Rectal smooth muscle tissue (tissue), 1 donor: ENCODE measurements around the gene TBC1D23.
"Not testable (repeated sequence)": the region's sequence is repeated elsewhere in the genome, so short reads cannot be mapped to it uniquely, and the experiment has no call there.

Source experiments
- H3K27ac ChIP-seq: one replicate; pipeline ENCODE4 v1.7.0; 2013; ENCODE audit warnings: low read depth, low read length, inconsistent platforms
- H3K27me3 ChIP-seq: one replicate; pipeline ENCODE4 v1.7.0; 2013; ENCODE audit warnings: low read length; ENCODE audit not compliant: control insufficient read depth, insufficient read depth
- H3K36me3 ChIP-seq: one replicate; pipeline ENCODE4 v1.7.0; 2013; ENCODE audit warnings: low read length; ENCODE audit not compliant: control insufficient read depth, insufficient read depth
- H3K4me1 ChIP-seq: one replicate; pipeline ENCODE4 v1.7.0; 2013; ENCODE audit warnings: low read length; ENCODE audit not compliant: control insufficient read depth, insufficient read depth
- H3K4me3 ChIP-seq: one replicate; pipeline ENCODE4 v1.7.0; 2013; ENCODE audit warnings: low read length
- H3K9ac ChIP-seq: one replicate; pipeline ENCODE4 v1.7.0; 2013; ENCODE audit warnings: low read length

TBC1D23 gene

DNA sequence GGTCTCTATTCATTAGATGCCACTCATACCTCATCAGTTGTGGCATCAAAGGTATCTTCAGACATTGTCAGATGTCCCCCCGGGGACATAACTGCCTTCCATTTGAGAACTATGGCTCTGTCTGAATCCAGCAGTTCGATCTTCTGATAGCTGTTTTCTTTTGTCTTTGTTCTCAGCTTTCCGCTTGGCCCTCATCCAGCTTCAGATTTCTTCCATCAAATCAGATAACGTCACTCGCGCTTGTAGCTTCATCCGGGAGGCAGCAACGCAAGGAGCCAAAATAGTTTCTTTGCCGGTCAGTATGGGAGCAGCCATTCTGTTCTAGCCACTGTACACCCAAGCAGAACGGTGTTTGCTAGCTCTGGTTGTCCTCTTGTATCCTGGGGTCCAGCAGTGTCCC lies 78.1 kb downstream of the TBC1D23 start:
- Histone ChIP-seq H3K36me3 (peaks cover 11% of the 10 kb centered on the region), H3K4me1 (no peaks in the 10 kb centered on the region), H3K9ac (no peak overlapping the region), H3K4me3 (no peak overlapping the region), H3K27me3 (no peaks in the 10 kb centered on the region), H3K27ac (no peak overlapping the region)

DNA sequence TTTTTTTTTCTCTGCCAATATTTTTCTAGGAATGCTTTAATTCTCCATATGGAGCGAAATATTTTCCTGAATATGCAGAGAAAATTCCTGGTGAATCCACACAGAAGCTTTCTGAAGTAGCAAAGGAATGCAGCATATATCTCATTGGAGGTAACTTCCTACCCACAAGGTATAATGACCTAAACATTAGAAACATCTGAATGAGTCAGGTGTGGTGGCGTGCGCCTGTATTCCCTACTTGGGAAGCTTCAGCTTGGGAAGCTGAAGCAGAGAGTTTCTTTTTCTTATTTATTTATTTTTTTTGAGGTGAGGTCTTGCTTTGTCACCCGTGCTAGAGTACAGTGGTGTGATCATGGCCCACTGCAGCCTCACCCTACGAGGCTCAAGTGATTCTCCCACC lies 79.0 kb downstream of the TBC1D23 start:
- no peaks in the 10 kb centered on the region for H3K27me3 ChIP-seq
- H3K4me3 ChIP-seq = no peak overlapping the region
- no peak overlapping the region for H3K9ac ChIP-seq
- no peak overlapping the region for H3K27ac ChIP-seq
- H3K36me3 ChIP-seq = peaks cover 15% of the 10 kb centered on the region
- H3K4me1 ChIP-seq = no peaks in the 10 kb centered on the region

DNA sequence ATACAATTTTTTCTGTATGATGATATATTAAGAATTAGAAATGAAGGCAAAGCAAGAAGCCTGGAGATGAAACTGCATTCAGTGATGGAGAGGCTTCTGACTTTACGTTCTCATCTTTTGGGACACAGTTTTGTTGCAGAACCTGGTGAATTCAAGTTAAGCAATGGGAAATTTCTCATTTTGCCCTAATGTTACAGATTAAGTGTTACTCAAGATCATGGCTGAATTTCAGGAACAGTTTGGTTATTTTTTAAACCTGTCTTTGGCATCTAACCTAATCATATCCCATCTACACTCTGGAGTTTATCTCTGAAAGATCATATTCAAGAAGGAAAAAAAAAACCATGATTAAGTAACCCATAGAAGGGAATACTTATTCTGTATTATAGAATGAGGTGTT lies 79.7 kb downstream of the TBC1D23 start:
- H3K36me3 ChIP-seq = peaks cover 15% of the 10 kb centered on the region
- H3K27me3 ChIP-seq = no peaks in the 10 kb centered on the region
- H3K27ac ChIP-seq = no peak overlapping the region

DNA sequence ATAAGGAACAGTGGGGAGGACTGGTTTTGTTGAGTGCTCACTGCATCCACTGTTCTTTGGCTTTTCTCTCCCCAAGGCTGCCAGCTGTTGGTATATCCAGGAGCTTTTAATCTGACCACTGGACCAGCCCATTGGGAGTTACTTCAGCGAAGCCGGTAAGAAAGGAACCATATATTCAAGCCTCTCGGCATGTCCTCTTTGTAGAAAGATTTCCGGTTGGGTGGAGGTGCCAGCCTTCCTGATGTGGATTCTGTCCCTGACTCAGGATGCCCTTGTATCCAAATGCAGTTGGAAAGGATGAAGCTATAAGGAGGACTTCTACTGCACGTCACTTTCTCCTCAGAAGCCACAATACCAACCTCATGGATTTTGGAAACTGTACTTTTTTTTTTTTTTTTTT lies 87.9 kb downstream of the TBC1D23 start:
- Histone ChIP-seq H3K27me3 (no peaks in the 10 kb centered on the region), H3K9ac (no peak overlapping the region), H3K4me3 (no peak overlapping the region), H3K36me3 (peaks cover 28% of the 10 kb centered on the region), H3K4me1 (no peaks in the 10 kb centered on the region), H3K27ac (no peak overlapping the region)

More for the DNA sequence above, 79.7 kb downstream of the TBC1D23 start:
- Histone ChIP-seq H3K9ac (no peak overlapping the region), H3K4me1 (no peaks in the 10 kb centered on the region), H3K4me3 (no peak overlapping the region)

DNA sequence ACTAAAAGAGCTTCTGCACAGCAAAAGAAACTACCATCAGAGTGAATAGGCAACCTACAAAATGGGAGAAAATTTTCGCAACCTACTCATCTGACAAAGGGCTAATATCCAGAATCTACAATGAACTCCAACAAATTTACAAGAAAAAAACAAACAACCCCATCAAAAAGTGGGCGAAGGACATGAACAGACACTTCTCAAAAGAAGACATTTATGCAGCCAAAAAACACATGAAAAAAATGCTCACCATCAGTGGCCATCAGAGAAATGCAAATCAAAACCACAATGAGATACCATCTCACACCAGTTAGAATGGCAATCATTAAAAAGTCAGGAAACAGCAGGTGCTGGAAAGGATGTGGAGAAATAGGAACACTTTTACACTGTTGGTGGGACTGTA lies 91.0 kb downstream of the TBC1D23 start:
- not testable (repeated sequence) for H3K4me1 ChIP-seq, H3K27ac ChIP-seq, H3K27me3 ChIP-seq, H3K9ac ChIP-seq, H3K4me3 ChIP-seq
- peaks cover 31% of the 10 kb centered on the region for H3K36me3 ChIP-seq

DNA sequence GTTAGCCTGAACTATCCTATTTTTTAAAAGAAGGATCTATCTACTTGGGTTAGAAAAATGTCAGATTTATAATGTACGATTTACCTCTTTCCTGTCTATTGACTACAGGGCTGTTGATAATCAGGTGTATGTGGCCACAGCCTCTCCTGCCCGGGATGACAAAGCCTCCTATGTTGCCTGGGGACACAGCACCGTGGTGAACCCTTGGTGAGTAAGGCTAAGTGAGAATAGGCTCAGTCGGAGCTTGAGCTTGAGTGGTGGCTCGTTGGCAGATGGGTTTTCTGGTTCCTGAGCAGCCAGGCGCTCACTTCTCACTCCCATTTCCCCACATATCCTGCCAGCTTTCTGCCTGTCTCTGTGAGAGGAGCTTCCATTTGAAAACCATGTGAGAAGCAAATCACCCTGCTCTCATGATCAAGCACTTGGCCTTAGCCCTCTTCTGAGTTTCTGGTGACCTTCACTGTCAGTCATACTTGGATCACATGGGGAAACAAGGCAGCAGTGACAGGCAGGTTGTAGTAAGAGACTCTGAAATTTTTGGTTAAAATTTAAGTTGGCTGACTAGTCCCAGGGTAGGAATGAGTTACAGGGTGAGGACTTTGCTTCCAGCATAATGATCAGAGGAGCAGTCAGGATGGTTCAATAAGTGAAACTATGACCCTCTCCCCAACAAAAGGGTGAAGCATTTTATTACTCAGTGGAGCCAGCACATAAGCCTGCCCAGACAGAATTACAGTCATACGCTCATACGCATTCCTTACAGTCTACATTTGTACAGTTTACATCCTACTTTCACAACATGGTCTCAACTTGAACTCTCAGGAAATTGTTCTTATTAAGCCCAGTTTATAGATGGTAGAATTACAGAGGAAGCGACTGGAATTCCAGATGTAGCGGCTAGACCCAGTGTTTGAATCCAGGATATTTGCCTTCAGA lies 91.8 kb downstream of the TBC1D23 start:
- Histone ChIP-seq H3K4me3 (no peak overlapping the region), H3K4me1 (no peaks in the 10 kb centered on the region), H3K27me3 (no peaks in the 10 kb centered on the region), H3K27ac (no peak overlapping the region), H3K9ac (no peak overlapping the region), H3K36me3 (peaks cover 31% of the 10 kb centered on the region)

DNA sequence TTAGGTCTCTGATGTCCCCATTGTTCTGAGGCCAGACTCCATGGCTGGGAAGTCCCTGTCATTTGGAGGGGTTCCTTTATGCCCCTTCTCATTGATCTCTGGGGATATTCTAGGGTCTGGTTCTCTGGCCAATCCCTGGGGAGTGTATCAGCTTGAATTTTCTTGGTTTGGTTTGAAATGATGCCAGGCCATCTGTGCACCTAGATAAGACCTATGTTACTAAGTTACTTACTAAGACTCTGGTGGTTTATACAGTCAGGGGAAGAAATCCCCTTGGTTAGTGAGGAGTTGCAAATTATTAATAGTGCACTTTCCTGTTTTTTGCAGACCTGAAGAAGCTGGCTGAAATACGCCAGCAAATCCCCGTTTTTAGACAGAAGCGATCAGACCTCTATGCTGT lies 94.1 kb downstream of the TBC1D23 start:
- Histone ChIP-seq H3K36me3 (peaks cover 27% of the 10 kb centered on the region), H3K4me3 (no peak overlapping the region), H3K9ac (no peak overlapping the region), H3K4me1 (no peaks in the 10 kb centered on the region), H3K27me3 (no peaks in the 10 kb centered on the region), H3K27ac (no peak overlapping the region)

DNA sequence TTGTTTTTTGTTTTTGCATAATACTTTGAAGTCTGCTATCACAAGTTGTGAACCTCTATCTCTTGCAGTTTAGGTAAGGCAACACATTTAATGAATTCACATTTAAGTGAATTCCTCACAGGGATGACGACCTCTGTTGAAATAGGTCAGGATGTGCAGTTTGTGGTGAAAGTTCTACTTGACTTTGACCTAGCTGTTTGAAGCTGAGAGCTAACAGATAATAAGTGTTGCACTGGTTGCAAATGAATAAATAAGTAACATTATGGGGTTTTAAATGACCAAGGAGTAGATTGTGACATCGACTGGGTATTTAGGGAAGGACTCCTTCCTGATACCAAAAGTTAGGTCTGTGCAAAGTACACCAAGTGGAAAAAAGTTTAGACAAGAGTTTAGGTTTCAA lies 97.6 kb downstream of the TBC1D23 start:
- Histone ChIP-seq H3K4me3 (no peak overlapping the region), H3K27ac (no peak overlapping the region), H3K27me3 (no peaks in the 10 kb centered on the region), H3K4me1 (no peaks in the 10 kb centered on the region), H3K9ac (no peak overlapping the region), H3K36me3 (peaks cover 13% of the 10 kb centered on the region)

DNA sequence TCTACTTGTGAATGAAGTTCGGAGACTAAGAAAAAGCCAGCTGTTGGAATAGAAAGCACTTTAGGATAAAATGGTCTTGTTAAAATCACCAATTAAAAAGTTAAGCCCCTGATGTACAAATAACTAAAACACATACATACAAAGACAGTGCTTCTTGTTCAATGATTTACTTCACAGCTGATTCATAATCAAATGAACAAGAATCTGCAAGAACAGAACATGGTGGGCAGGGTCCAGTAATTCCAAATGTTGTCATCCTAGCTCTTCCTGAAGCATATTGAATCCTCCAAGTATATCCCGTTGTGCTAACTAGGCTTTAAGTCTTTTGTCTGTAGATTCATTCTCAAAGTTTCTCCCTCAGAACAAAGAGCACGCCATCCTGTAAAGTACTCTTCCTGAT lies 98.2 kb downstream of the TBC1D23 start:
- no peak overlapping the region for H3K9ac ChIP-seq
- H3K4me1 ChIP-seq = no peaks in the 10 kb centered on the region
- H3K27me3 ChIP-seq = no peaks in the 10 kb centered on the region
- H3K4me3 ChIP-seq = no peak overlapping the region
- H3K36me3 ChIP-seq = peaks cover 13% of the 10 kb centered on the region
- no peak overlapping the region for H3K27ac ChIP-seq

DNA sequence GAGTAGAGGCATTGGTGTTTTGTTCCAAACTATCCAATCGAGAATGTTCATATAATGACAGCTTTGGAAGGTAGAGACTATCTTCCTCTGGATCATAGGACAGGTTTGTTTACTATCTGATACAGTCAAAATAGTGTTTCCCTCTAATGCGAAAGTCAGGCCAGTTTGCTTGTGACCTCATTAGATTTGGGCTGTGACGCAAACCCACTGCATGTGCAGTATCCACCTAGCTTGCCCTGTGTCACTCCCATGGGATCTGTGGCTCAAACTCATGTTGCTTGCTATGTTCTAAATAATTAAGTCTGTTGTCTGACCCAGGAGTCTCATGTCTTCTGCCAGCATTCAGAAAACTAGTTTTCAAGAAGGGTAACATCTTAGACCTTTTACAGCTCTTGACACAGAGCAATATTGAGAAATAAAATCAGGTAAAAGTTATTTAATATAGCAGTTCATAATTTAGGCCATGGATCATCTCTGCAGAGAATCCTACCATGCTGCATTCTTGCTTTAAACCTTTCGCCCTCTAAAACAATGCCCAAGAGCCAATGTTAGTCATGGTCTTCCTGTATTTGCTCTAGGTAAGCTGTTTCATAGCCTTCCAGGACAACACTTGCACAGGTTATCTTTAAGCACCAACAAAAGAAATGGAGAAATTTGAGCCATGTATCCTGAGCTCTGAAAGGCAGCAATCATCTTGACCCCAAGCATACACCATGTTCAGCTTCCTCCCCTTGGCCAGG lies 100.1 kb downstream of the TBC1D23 start:
- no peaks in the 10 kb centered on the region for H3K27me3 ChIP-seq

DNA sequence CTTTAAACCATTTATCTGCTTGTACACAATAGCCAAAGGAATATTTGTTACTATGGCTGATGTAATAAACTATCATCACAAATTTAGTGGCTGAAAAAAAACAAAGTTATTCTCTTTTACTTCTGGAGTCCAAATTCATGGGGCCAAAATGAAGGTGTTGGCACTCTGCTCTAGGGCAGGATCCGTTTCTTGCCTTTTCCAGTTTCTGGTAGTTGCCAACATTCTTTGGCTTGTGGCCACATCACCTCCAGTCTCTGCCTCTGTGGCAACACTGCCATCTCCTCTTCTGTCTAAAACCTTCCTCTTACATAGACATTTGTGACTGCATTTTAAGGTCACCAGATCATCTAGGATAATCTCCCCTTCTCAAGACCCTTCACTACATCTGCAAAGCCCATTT lies 101.1 kb downstream of the TBC1D23 start:
- H3K9ac ChIP-seq = no peak overlapping the region
- H3K27me3 ChIP-seq = no peaks in the 10 kb centered on the region
- peaks cover 9% of the 10 kb centered on the region for H3K36me3 ChIP-seq
- no peaks in the 10 kb centered on the region for H3K4me1 ChIP-seq
- no peak overlapping the region for H3K27ac ChIP-seq
- no peak overlapping the region for H3K4me3 ChIP-seq

More for the DNA sequence above, 100.1 kb downstream of the TBC1D23 start:
- Histone ChIP-seq H3K36me3 (peaks cover 6% of the 10 kb centered on the region), H3K4me1 (no peaks in the 10 kb centered on the region), H3K4me3 (no peak overlapping the region), H3K27ac (no peak overlapping the region), H3K9ac (no peak overlapping the region)

DNA sequence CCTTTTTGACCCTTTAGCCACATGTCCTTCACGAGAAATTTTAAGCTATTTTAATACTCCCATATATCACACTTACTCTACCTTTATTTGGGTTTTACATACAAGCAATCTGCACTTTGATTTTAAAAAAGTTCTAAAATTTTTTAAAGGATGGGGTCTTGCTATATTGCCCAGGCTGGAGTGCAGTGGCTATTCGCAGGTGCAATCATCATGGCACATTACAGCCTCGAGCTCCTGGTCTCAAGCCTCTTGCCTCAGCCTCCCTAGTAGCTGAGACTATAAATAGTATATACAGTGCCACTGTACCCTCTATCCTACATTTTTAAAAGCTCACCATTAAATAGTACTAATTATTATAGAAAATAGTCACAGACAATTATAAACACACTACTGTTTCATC lies 103.6 kb downstream of the TBC1D23 start:
- Histone ChIP-seq H3K27me3 (no peaks in the 10 kb centered on the region), H3K36me3 (peaks cover 12% of the 10 kb centered on the region), H3K27ac (no peak overlapping the region), H3K4me3 (no peak overlapping the region), H3K4me1 (no peaks in the 10 kb centered on the region), H3K9ac (no peak overlapping the region)
